ENCODE results near the gene RASAL3.

GRCh38 chr19:15444505-15445226 is 19.7 kb downstream of the RASAL3 start:
- TF ChIP-seq POLR2A (IDR thresholded peaks at IDR 0.05): no peak
- TF ChIP-seq CTCF (IDR thresholded peaks at IDR 0.05): no peak
